MCF 10A (cell line): ENCODE measurements around the gene LRRC27. TPM values are rescaled to one million over a fixed set of nuclear protein-coding genes. Genes with fewer than 3 reads are reported as not detected.

ENCODE experiments used
- BruUV-seq: library from RNA; stranded (reverse); fragments of 400-500 nt; replicated peaks from 2 replicates; lab custom pipeline; 2021; lab: Mats Ljungman, UMichigan
- CTCF ChIA-PET: fragments of 300-600 bp; sonication (Branson Sonifier 250); formaldehyde crosslinking; extraction: SDS; loops from one replicate; lab custom pipeline; 2021; ENCODE audit warnings: antibody characterized with exemption, inconsistent platforms; lab: Yijun Ruan, JAX
- POLR2A ChIA-PET: fragments of 300-600, 350-650 bp; sonication (Branson Sonifier 250); formaldehyde crosslinking; extraction: SDS; loops from one replicate; lab custom pipeline; 2020; ENCODE audit warnings: antibody characterized with exemption, inconsistent platforms; lab: Yijun Ruan, JAX
- DNase-seq: peaks from one replicate; pipeline ENCODE4 v3.0.0-alpha.2; 2018; ENCODE audit not compliant: unreplicated experiment
- H3K27ac Mint-ChIP-seq: one replicate; pipeline ENCODE4 v1.8.0; 2022; ENCODE audit warnings: mild to moderate bottlenecking, low read depth, mixed read lengths; ENCODE audit not compliant: unreplicated experiment
- H3K27me3 Mint-ChIP-seq: one replicate; pipeline ENCODE4 v1.8.0; 2022; ENCODE audit warnings: mixed read lengths; ENCODE audit not compliant: insufficient read depth, unreplicated experiment
- H3K36me3 Mint-ChIP-seq: one replicate; pipeline ENCODE4 v1.8.0; 2022; ENCODE audit warnings: mild to moderate bottlenecking, moderate library complexity, mixed read lengths; ENCODE audit not compliant: insufficient read depth, unreplicated experiment
- H3K4me1 Mint-ChIP-seq: one replicate; pipeline ENCODE4 v1.8.0; 2022; ENCODE audit warnings: mixed read lengths; ENCODE audit not compliant: insufficient read depth, unreplicated experiment
- H3K4me3 Mint-ChIP-seq: one replicate; pipeline ENCODE4 v1.8.0; 2022; ENCODE audit warnings: mild to moderate bottlenecking, moderate library complexity, mixed read lengths; ENCODE audit not compliant: unreplicated experiment
- H3K9me3 Mint-ChIP-seq: one replicate; pipeline ENCODE4 v1.8.0; 2022; ENCODE audit warnings: mixed read lengths; ENCODE audit not compliant: unreplicated experiment
- intact Hi-C: fragments of 100-400 bp; cut with micrococcal nuclease; formaldehyde crosslinking; loops from 2 replicates; pipeline ENCODE4 v1.14.1; 2022
- total RNA-seq: library from RNA; stranded (reverse); gene quantifications from 2 replicates; pipeline ENCODE4 v1.2.3, GENCODE V29; 2022
- TF ChIP-seq, protein P1 (sequence below): fragments of 200-600 bp; IDR thresholded peaks from one replicate; pipeline ENCODE4 v1.8.0; 2022; ENCODE audit warnings: antibody characterized with exemption, mild to moderate bottlenecking; ENCODE audit not compliant: unreplicated experiment

The LRRC27 gene
- total RNA-seq, 1 experiment from 2014 or later: 9.1 TPM

DNA sequence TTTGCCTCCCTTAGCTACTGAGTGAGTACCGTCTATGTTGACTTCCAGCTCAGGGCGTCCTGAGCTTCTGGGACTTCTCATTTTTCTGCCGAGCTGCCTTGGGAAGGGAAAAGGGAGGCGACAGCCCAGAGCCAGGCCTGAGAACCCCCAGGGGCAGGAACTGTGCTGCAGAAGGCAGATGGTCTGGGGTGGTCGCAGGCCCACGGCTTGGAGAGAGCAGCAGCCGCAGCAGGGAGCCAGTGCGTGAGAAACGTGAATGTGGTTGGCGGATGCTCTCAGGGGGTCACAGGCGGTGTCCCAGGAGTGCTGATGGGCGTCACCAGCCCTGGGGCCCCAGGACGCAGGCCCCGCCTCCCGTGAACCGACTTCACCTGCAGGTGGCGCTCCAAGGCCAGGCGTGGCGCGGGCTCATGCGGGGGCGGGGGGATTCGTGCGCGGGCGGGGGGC is 55.8 kb downstream of the LRRC27 start:
- Mint-ChIP-seq H3K4me1 (no peaks in the 10 kb centered on the region), H3K9me3 (peaks cover 12% of the 10 kb centered on the region), H3K27me3 (no peaks in the 10 kb centered on the region), H3K36me3 (no peaks in the 10 kb centered on the region), H3K4me3 (no peak overlapping the region), H3K27ac (no peak overlapping the region)
- TF ChIP-seq, protein P1, sequence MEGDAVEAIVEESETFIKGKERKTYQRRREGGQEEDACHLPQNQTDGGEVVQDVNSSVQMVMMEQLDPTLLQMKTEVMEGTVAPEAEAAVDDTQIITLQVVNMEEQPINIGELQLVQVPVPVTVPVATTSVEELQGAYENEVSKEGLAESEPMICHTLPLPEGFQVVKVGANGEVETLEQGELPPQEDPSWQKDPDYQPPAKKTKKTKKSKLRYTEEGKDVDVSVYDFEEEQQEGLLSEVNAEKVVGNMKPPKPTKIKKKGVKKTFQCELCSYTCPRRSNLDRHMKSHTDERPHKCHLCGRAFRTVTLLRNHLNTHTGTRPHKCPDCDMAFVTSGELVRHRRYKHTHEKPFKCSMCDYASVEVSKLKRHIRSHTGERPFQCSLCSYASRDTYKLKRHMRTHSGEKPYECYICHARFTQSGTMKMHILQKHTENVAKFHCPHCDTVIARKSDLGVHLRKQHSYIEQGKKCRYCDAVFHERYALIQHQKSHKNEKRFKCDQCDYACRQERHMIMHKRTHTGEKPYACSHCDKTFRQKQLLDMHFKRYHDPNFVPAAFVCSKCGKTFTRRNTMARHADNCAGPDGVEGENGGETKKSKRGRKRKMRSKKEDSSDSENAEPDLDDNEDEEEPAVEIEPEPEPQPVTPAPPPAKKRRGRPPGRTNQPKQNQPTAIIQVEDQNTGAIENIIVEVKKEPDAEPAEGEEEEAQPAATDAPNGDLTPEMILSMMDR: peak; percentile 56
- DNase-seq: peak; percentile 44
- BruUV-seq: no TSS peak
- intact Hi-C loops: loop anchor here (1.0 to 5.0 kb wide), 2 partner anchors 66 to 250 kb away; no protein-coding TSS in a partner anchor
- CTCF ChIA-PET: interaction anchor here (0.5 to 1.0 kb wide), 18 partner anchors 14 to 1921 kb away, joined by 3 to 19 read pairs (median 3); no protein-coding TSS in a partner anchor
- POLR2A ChIA-PET: no interaction called here

DNA sequence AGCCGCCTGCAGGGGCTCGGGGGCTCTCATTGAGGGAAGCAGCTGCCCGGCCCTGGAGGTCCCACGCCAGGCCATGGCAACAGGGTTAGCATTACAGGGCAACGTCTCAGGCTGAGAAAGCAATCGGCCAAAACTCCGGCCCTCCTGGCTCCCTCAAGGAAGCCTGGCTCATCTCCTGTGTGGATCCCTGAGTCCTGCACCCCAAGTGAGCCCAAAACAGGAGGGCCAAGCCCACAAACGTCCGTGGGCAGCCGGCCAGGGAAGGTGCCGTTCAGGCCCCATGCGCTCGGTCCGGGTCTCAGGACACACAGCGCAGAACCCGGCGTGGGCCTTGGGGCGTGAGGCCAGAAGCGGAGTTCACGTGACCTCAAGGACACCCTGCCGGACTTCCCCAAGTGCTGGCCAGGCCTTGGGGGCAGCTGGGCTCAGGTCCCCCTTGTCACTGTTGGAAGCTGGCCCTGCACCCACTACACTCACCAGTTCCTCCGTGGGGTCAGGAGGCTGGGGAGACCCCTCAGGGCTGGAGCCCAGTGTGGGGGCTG is 57.0 kb downstream of the LRRC27 start:
- peaks cover 12% of the 10 kb centered on the region for H3K9me3 Mint-ChIP-seq
- DNase-seq: no peak
- H3K4me1 Mint-ChIP-seq: peaks cover 9% of the 10 kb centered on the region
- intact Hi-C loops: loop anchor here (1.0 to 5.0 kb wide), 2 partner anchors 64 to 248 kb away; no protein-coding TSS in a partner anchor
- no peaks in the 10 kb centered on the region for H3K36me3 Mint-ChIP-seq
- POLR2A ChIA-PET: no interaction called here
- no peaks in the 10 kb centered on the region for H3K27me3 Mint-ChIP-seq
- H3K4me3 Mint-ChIP-seq: no peak overlapping the region
- H3K27ac Mint-ChIP-seq: no peak overlapping the region
- no TSS peak for BruUV-seq
- CTCF ChIA-PET: interaction anchor here (1.2 kb wide), 1 partner anchor 58 kb away, joined by 5 read pairs; no protein-coding TSS in a partner anchor
- TF ChIP-seq, protein P1: no peak

DNA sequence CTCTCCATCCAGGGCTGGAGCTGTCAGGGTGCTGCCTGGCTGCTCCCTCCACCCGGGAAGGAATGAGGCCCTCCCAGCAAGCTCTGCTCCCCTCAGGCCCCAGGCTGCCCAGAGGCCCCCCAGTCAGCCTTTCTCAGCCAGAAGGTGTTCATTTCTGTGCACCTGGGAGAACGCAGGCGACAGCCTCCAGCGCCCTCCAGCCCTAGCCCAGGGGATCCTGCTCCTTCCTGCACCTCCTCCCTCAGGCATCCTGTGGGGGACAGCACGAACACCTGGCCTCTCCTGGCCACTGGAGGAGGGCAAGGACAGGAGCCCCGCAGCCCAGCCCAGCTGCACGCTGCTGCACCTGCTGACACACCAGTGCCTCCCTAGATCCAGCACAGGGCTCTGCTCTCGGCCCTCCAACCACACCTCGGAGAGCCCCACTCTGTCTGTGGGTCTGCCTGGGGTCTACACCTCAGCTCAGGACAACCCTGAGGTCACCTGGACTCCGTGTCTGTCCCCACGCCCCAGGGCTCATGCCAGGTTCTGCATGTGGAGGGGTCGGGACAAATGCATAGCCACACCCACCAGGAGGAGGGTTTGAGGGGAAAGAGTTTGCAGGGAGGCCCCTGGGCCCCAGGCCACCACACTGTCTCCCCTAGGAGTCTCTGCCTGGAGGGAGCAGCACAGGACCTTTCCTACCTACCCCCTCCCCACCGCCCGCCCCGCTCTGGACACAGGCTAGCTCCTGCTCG is 57.6 kb downstream of the LRRC27 start:
- CTCF ChIA-PET: interaction anchor here (0.5 to 1.2 kb wide), 3 partner anchors 57 to 247 kb away, joined by 3 to 5 read pairs (median 4); no protein-coding TSS in a partner anchor
- no TSS peak for BruUV-seq
- Mint-ChIP-seq H3K4me1 (peaks cover 11% of the 10 kb centered on the region), H3K27me3 (no peaks in the 10 kb centered on the region), H3K4me3 (no peak overlapping the region), H3K9me3 (peaks cover 12% of the 10 kb centered on the region), H3K36me3 (no peaks in the 10 kb centered on the region), H3K27ac (no peak overlapping the region)
- TF ChIP-seq, protein P1: no peak
- DNase-seq: no peak
- intact Hi-C loops: loop anchor here (2.0 to 5.0 kb wide), 2 partner anchors 29 to 248 kb away; no protein-coding TSS in a partner anchor
- POLR2A ChIA-PET: no interaction called here
